DMS114 treated with DMSO at 0.1 percent for 48 hours (cell line): ENCODE results near the gene ZNF354B.
"Not testable (repeated sequence)": the region's sequence is repeated elsewhere in the genome, so short reads cannot be mapped to it uniquely, and the experiment has no call there.

Experiments used
- DNase-seq: peaks from one replicate; lab custom pipeline; 2025; ENCODE audit not compliant: unreplicated experiment; lab: John Stamatoyannopoulos, UW

Gene ZNF354B

GRCh38 chr5:178883115-178883694 is 23.5 kb downstream of the ZNF354B start:
- not testable (repeated sequence) for DNase-seq

- no peak for DNase-seq
Measured at GRCh38 chr5:178883815-178884430, 24.2 kb downstream of the ZNF354B start.

DNA sequence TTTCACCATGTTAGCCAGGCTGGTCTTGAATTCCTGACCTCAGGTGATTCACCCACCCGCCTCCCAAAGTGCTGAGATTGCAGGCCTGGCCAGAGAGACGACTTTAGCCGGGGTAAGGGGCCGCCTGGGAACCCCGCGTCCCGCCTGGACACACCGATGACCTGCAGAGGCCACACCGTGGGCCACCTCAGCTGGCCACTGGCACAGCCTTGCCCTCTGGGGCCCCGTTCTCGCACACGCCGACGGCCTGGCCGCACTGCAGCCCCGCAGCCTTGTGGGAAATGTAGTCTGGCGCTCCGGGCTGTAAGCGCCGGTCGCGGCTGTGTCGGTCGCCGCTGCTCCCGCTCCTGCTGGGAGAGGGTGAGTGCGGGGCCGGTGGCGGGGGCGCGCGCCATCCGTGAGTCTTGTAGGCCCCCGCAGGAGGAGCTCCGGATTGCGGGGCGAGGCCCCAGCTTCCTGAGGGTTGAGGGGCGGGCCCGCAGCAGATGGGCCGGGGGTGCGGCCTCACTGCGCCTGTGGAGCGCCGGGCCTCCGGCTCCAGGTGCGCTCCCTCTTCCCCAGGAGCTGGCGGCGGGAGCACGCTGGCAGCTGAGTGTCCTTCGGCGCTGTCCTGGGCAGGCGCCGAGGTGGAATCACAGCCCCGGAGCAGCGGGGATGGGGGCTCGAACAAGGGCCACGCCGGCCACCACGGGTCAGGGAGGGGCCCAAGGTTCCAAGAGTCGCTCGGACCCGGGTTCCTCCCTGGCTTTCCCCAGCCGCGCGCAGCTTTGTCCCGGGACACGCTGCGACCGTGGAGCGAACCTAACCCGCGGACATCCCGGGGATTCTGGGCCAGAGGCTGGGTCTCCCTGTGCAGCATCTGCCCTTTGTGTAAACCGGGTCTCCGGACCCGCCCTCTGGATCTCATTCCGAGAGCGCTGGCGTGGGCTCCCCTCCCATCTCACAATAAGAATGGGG is 36.1 kb downstream of the ZNF354B start, which contains the start of gene ZFP2:
Gene ZFP2 (plus strand): TSS at position 299 of the 957 bp plus-strand sequence. CDS start 35,401 bp downstream, outside the sequence.
- DNase-seq, result peak; percentile 33

DNA sequence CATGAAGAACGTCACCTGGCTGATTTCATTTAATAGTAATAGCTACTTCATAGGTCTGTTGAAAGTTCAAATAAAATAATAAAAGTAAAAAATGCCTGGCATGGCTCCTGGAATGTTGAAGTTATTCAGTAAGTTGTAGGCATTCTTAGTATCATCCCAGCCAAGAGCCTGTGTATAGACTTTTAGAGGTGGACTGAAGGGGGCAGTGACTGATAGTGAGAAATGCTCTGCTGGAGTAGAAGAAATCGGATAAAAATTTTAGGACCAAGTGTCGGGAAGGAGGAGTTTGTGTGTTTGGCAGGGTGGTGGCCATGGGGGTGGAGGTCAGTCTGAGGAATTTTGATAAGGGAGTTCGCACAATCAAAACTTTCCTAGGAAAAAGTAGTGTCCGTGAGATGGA is 39.5 kb downstream of the ZNF354B start:
- DNase-seq, result no peak

GRCh38 chr5:178902849-178903248 is 43.1 kb downstream of the ZNF354B start:
- no peak for DNase-seq

- no peak for DNase-seq
Measured at GRCh38 chr5:178931846-178932760, 72.3 kb downstream of the ZNF354B start.
